ENCODE data around the gene EPHA10.

GRCh38 chr1:37809942-37810341 is 45.0 kb upstream of the EPHA10 start:
- TF ChIP-seq CTCF (IDR thresholded peaks at IDR 0.05; ENCODE audit: insufficient read depth, low read length, poor library complexity, severe bottlenecking) (no peak), EZH2phosphoT487 (conservative IDR thresholded peaks at IDR 0.05; ENCODE audit: low read length) (no peak)

All from SU-DHL-6 (cell line).